GM19463 (cell line): ENCODE data around the gene RMC1.

Experiments
- ATAC-seq: cut with Tn5 transposase; IDR thresholded peaks from one replicate; pipeline ENCODE4 v1.9.1; 2021; ENCODE audit warnings: mild to moderate bottlenecking, moderate library complexity; ENCODE audit not compliant: unreplicated experiment

Gene RMC1

GRCh38 chr18:23529604-23530003 is 26.3 kb downstream of the RMC1 start:
- ATAC-seq, result no peak

GRCh38 chr18:23530195-23530594 is 26.9 kb downstream of the RMC1 start:
- no peak for ATAC-seq

- ATAC-seq, result no peak
These were observed 28.6 kb downstream of the RMC1 start for GRCh38 chr18:23531912-23532311.

GRCh38 chr18:23532848-23533247 is 29.5 kb downstream of the RMC1 start:
- ATAC-seq, result no peak

GRCh38 chr18:23534276-23534675 is 31.0 kb downstream of the RMC1 start:
- ATAC-seq, result no peak

DNA sequence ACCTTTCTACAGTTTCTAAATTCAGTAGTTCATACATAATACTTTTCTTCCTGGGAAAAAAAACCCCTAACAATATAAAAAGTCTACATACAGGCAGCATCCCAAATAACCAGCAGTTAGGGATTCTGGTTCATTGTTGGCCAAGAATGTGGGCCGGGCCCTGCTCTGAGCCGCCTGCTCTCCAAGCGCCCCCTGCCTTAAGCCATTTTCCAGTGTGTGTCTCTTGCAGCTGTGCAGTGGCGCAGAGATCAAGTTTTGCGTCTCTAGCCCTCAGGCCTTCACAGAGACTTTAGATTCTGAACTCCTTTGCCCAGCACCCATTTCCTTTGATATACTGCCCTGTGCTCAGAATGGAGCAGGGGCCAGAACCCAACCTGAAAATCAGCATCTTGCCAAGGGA is 32.9 kb downstream of the RMC1 start:
- ATAC-seq, result no peak

- ATAC-seq, result no peak
These were observed 34.0 kb downstream of the RMC1 start for GRCh38 chr18:23537274-23537673.

DNA sequence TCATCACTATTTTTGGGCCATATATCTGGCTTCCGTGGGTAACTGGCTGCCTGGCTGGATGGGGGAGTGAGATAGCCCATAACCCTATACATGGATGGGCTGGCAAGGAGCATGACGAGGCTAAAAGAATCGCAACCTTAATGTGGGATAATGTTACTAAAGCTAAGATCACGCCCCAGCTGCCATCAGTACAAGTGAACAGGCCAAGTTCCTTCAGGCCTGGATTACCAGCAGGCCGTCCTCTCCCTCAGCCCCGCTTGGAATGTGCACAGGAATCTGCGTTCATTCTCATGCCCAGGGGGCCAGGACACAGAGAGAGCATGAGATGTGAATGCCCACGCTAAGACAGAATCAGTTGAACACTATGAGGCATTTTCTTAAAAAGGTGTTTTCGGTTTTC is 34.7 kb downstream of the RMC1 start:
- ATAC-seq, result no peak

DNA sequence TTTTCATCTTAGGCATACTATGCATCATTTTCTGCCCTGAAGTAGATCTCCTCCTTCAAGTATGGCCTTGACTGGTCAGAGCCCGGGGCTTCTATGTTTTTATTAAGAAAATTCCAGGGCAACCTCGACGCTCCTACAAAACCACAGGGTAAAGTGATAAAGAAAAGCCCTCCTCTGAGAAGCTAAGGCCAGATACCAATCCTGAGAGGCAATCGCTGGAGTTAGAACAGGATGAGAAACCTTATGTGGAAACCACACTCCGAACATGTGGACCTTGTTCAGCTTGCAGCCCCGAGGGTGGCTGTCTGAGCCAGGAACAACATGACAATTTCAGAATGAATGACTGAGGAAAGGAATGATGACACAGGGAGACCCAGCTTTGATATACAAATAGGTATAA is 35.6 kb downstream of the RMC1 start:
- ATAC-seq, result no peak

- no peak for ATAC-seq
These were observed 36.0 kb downstream of the RMC1 start for GRCh38 chr18:23539296-23539695.

- ATAC-seq, result no peak
These were observed 36.7 kb downstream of the RMC1 start for GRCh38 chr18:23539911-23540525.

GRCh38 chr18:23540867-23541266 is 37.6 kb downstream of the RMC1 start:
- peak; percentile 75 for ATAC-seq

- ATAC-seq, result no peak
These were observed 38.2 kb downstream of the RMC1 start for GRCh38 chr18:23541349-23542093.

DNA sequence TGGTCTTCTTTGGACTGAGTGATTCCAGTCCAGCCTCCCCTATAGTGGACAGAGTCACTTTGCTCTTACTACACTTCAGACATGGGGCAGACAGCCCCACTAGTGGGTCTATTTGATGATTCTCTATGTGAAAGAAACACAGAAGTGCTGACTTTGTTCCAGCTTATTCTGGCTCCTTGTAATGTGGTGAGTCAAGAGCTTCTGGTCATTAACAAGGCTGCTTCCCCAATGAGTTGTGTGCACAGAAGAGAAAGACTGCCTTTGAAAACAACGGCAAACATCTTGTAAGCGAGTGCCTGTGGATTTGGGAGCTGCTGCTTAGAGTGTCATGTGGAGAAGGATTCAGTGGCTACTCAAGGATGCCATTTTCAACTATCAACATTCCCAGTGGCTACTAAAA is 39.1 kb downstream of the RMC1 start:
- no peak for ATAC-seq

DNA sequence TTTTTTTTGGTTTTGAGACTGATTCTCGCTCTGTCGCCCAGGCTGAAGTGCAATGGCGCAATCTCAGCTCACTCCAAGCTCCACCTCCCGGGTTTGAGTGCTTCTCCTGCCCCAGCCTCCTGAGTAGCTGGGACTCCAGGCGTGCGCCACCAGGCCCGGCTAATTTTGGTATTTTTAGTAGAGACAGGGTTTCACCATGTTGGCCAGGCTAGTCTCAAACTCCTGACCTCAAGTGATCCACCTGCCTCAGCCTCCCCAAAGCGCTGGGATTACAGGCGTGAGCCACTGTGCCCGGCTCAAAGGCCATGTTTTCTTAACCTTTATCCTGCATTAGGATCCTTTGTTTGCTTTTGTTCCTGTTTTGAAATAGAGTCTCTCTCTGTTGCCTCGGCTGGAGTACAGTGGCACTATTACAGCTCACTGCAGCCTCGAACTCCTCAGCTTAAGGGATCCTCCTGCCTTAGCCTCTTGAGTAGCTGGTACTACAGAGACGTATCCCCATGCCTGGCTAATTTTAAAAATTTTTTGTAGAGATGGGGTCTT is 42.0 kb downstream of the RMC1 start:
- no peak for ATAC-seq

DNA sequence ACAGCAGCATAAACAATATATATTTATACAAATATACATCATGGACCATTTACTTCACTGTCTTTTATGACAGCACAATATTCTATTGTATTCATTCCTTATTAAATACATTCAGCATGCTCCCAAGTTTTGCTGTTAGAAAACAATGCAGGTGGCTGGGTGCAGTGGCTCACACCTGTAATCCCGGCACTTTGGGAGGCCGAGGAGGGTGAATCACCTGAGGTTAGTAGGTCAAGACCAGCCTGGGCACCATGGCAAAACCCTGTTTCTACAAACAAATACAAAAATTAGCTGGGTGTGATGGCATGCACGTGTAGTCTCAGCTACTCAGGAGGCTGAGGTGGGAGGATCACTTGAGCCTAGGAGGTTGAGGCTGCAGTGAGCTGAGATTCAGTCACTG is 44.0 kb downstream of the RMC1 start:
- no peak for ATAC-seq

DNA sequence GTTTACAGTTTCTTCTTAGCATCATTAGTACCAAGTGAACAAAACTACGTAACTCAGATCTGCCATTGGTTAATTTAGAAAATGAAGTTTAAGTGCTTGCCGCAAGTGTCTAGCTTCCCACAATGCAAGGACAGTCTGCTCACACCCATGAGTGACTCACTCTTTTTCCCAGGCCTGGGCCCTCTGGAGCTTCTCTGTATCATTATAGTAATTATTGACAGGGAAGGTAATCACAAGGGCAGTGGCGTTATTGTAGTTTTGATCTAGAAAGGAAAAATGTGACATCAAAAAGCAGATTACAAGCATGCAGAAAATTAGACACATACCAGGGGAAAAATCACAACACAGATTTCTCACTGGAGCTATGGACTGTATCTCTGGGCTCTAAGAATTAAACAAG is 44.5 kb downstream of the RMC1 start:
- no peak for ATAC-seq

GRCh38 chr18:23548275-23548674 is 45.0 kb downstream of the RMC1 start:
- no peak for ATAC-seq

- ATAC-seq, result no peak
These were observed 45.4 kb downstream of the RMC1 start for GRCh38 chr18:23548719-23549118.

- no peak for ATAC-seq
These were observed 47.6 kb downstream of the RMC1 start for GRCh38 chr18:23550898-23551297.

- no peak for ATAC-seq
These were observed 48.7 kb downstream of the RMC1 start for GRCh38 chr18:23551978-23552377.

DNA sequence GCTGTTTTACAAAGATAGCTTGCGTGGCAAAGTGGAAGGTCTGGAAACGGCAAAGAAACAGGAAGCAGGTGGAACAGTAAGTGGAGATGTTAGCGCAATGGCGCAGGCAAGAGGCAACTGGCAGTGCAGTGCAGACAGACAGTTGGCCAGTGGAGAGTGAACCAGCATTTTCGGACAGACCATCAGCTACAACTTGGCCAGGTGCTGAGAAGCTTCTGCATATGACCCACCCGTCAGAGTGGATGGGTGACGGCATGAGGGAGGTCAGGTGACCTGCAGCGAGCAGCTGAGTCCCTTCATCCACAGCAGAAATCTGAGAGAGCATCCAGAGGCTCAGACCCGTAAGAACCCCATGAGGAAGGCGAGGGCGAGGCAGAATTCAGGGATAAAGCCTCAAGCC is 49.2 kb downstream of the RMC1 start:
- ATAC-seq, result no peak

GRCh38 chr18:23553887-23554286 is 50.6 kb downstream of the RMC1 start:
- ATAC-seq, result no peak
